ENCODE results near the gene GSTCD. TPM values are rescaled to one million over a fixed set of nuclear protein-coding genes. Genes with fewer than 3 reads are reported as not detected.

The GSTCD gene
- total and polyA plus RNA-seq, 2 experiments from 2014 or later = 2.8 to 21.9 TPM

- no peaks in the 10 kb centered on the region for H3K9me3 ChIP-seq (ENCODE audit: low read depth)
- H3K27ac ChIP-seq = no peak overlapping the region
- no peak overlapping the region for H3K4me3 ChIP-seq
- H3K9me2 ChIP-seq (replicated peaks; ENCODE audit: insufficient read depth) = no peaks in the 10 kb centered on the region
- H4K20me1 ChIP-seq (ENCODE audit: insufficient read depth, poor library complexity, severe bottlenecking) = no peaks in the 10 kb centered on the region
- H3K4me1 ChIP-seq (ENCODE audit: insufficient read depth) = no peaks in the 10 kb centered on the region
- no peak overlapping the region for H2AFZ ChIP-seq
- H3K36me3 ChIP-seq (replicated peaks; ENCODE audit: insufficient read depth, low read depth) = no peaks in the 10 kb centered on the region
- H3K79me2 ChIP-seq = no peaks in the 10 kb centered on the region
- TF ChIP-seq EZH2phosphoT487 (IDR thresholded peaks at IDR 0.05; ENCODE audit: low read depth, severe bottlenecking, unreplicated experiment) = no peak
- TF ChIP-seq CTCF (IDR thresholded peaks at IDR 0.05; ENCODE audit: poor library complexity) = no peak
- TF ChIP-seq EZH2 (IDR thresholded peaks at IDR 0.05; ENCODE audit: borderline replicate concordance) = no peak
- no peak overlapping the region for H3K4me2 ChIP-seq
- DNase-seq (ENCODE audit: low spot score) = no peak
- H3K27me3 ChIP-seq = no peaks in the 10 kb centered on the region
- WGBS (ENCODE audit: low lambda C conversion rate, missing lambda C conversion rate) = 95% methylated on average over 2 of the region's 2 CpGs
Measured at GRCh38 chr4:105662935-105663675, 45.5 kb upstream of the GSTCD start.

GRCh38 chr4:105666693-105667092 lies 41.9 kb upstream of the GSTCD start:
- no peak overlapping the region for H3K4me2 ChIP-seq
- no peaks in the 10 kb centered on the region for H3K9me2 ChIP-seq (replicated peaks; ENCODE audit: insufficient read depth)
- no peaks in the 10 kb centered on the region for H4K20me1 ChIP-seq (ENCODE audit: insufficient read depth, poor library complexity, severe bottlenecking)
- no peaks in the 10 kb centered on the region for H3K79me2 ChIP-seq
- H2AFZ ChIP-seq = no peak overlapping the region
- H3K4me1 ChIP-seq (ENCODE audit: insufficient read depth) = no peaks in the 10 kb centered on the region
- TF ChIP-seq EZH2phosphoT487 (IDR thresholded peaks at IDR 0.05; ENCODE audit: low read depth, severe bottlenecking, unreplicated experiment) (no peak), CTCF (IDR thresholded peaks at IDR 0.05; ENCODE audit: poor library complexity) (peak; percentile 54), EZH2 (IDR thresholded peaks at IDR 0.05; ENCODE audit: borderline replicate concordance) (no peak)
- H3K4me3 ChIP-seq = no peak overlapping the region
- no peaks in the 10 kb centered on the region for H3K9me3 ChIP-seq (ENCODE audit: low read depth)
- H3K36me3 ChIP-seq (replicated peaks; ENCODE audit: insufficient read depth, low read depth) = no peaks in the 10 kb centered on the region
- DNase-seq (ENCODE audit: low spot score) = peak; percentile 52
- H3K27ac ChIP-seq = no peak overlapping the region
- WGBS (ENCODE audit: low lambda C conversion rate, missing lambda C conversion rate) = 48% methylated on average over 5 of the region's 5 CpGs
- H3K27me3 ChIP-seq = no peaks in the 10 kb centered on the region

- peak; percentile 8 for DNase-seq (ENCODE audit: low spot score)
- Histone ChIP-seq H3K4me2 (no peak overlapping the region), H3K4me1 (ENCODE audit: insufficient read depth) (no peaks in the 10 kb centered on the region), H3K9me3 (ENCODE audit: low read depth) (no peaks in the 10 kb centered on the region), H3K36me3 (replicated peaks; ENCODE audit: insufficient read depth, low read depth) (no peaks in the 10 kb centered on the region), H2AFZ (no peak overlapping the region), H3K27me3 (no peaks in the 10 kb centered on the region), H4K20me1 (ENCODE audit: insufficient read depth, poor library complexity, severe bottlenecking) (no peaks in the 10 kb centered on the region), H3K79me2 (no peaks in the 10 kb centered on the region), H3K9me2 (replicated peaks; ENCODE audit: insufficient read depth) (no peaks in the 10 kb centered on the region), H3K27ac (no peak overlapping the region), H3K4me3 (no peak overlapping the region)
- no peak for TF ChIP-seq EZH2 (IDR thresholded peaks at IDR 0.05; ENCODE audit: borderline replicate concordance)
- no peak for TF ChIP-seq EZH2phosphoT487 (IDR thresholded peaks at IDR 0.05; ENCODE audit: low read depth, severe bottlenecking, unreplicated experiment)
- TF ChIP-seq CTCF (IDR thresholded peaks at IDR 0.05; ENCODE audit: poor library complexity) = no peak
Measured at GRCh38 chr4:105670684-105671083, 37.9 kb upstream of the GSTCD start.

Measured in hepatocyte (in vitro differentiated cells).